Measurements from ENCODE around the gene IL18R1.
"Not testable (repeated sequence)": the region's sequence is repeated elsewhere in the genome, so short reads cannot be mapped to it uniquely, and the experiment has no call there.

DNA sequence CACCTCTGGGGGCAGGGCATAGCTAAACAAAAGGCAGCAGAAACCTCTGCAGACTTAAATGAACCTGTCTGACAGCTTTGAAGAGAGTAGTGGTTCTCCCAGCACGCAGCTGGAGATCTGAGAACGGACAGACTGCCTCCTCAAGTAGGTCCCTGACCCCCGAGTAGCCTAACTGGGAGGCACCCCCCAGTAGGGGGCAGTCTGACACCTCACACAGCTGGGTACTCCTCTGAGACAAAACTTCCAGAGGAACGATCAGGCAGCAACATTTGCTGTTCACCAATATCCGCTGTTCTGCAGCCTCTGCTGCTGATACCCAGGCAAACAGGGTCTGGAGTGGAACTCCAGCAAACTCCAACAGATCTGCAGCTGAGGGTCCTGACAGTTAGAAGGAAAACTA lies 30.7 kb upstream of the IL18R1 start:
- TF ChIP-seq NR3C1 (IDR thresholded peaks at IDR 0.05); POLR2A (IDR thresholded peaks at IDR 0.05; ENCODE audit: low read length); CHD2 (IDR thresholded peaks at IDR 0.05; ENCODE audit: low read length, partially characterized antibody); CHD4 (IDR thresholded peaks at IDR 0.05; ENCODE audit: borderline replicate concordance): not testable (repeated sequence)
- TF ChIP-seq, protein P1, sequence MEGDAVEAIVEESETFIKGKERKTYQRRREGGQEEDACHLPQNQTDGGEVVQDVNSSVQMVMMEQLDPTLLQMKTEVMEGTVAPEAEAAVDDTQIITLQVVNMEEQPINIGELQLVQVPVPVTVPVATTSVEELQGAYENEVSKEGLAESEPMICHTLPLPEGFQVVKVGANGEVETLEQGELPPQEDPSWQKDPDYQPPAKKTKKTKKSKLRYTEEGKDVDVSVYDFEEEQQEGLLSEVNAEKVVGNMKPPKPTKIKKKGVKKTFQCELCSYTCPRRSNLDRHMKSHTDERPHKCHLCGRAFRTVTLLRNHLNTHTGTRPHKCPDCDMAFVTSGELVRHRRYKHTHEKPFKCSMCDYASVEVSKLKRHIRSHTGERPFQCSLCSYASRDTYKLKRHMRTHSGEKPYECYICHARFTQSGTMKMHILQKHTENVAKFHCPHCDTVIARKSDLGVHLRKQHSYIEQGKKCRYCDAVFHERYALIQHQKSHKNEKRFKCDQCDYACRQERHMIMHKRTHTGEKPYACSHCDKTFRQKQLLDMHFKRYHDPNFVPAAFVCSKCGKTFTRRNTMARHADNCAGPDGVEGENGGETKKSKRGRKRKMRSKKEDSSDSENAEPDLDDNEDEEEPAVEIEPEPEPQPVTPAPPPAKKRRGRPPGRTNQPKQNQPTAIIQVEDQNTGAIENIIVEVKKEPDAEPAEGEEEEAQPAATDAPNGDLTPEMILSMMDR (IDR thresholded peaks at IDR 0.05): not testable (repeated sequence)
